GM21576 (cell line): ENCODE data around the gene CMAS.

ENCODE experiments used
- ATAC-seq: cut with Tn5 transposase; IDR thresholded peaks from one replicate; pipeline ENCODE4 v1.9.1; 2021; ENCODE audit warnings: mild to moderate bottlenecking, moderate library complexity; ENCODE audit not compliant: unreplicated experiment

Gene CMAS

DNA sequence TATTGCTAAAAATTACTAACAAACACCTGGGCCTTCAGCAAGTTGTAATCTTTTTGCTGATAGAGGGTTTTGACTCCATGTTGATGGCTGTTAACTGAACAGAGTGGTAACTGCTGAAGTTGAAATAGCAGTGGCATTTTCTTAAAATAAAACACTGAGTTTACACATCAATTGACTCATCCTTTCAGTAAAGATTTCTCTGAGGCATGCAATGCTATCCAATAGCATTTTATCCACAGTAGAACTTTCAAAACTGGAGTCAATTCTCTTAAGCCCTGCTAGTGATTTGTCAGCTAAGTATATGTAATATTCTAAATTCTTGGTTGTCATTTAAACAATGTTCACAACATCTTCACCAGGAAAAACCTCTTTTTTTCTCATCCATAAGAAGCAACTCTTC is 59.5 kb downstream of the CMAS start:
- ATAC-seq, result no peak

GRCh38 chr12:22110176-22110575 is 64.2 kb downstream of the CMAS start:
- no peak for ATAC-seq
